Measurements from ENCODE around the gene PPIL6.

Gene PPIL6

GRCh38 chr6:109449064-109449794 is 8.8 kb upstream of the PPIL6 start:
- no peak for FAIRE-seq

- FAIRE-seq = no peak
These were observed 8.2 kb upstream of the PPIL6 start for GRCh38 chr6:109448615-109449014.

DNA sequence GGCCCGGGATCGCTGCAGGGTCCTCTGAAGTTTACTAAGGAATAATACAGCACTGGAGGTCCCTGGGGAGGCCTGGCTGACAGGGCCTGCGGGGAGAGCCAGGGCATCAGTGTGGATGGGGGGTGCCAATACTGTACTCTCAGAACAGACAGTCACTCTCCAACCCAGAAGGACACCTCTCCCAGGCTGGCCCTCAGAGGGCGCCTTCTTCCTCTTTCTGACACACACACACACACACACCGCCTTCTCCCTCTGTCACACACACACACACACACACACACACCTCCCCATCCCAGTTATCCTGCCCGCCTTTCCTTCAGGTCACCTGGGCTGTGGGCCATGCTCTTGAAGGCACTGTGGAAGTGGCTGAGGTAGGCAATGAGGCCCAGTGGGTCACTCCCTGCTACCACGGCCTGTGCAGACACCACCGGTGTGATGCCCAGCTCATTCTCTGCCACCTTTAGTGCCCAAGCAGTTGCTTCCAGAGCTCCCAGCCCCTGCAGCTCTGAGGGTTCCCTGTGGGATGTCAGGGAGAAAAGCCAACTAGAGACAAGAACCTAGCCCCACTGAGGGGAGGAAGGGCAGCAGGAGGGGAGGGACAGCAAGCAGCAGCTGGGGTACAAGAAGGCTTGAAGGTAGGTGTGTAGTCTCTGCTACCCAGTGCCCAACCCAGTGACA is 7.6 kb upstream of the PPIL6 start:
- FAIRE-seq = no peak

DNA sequence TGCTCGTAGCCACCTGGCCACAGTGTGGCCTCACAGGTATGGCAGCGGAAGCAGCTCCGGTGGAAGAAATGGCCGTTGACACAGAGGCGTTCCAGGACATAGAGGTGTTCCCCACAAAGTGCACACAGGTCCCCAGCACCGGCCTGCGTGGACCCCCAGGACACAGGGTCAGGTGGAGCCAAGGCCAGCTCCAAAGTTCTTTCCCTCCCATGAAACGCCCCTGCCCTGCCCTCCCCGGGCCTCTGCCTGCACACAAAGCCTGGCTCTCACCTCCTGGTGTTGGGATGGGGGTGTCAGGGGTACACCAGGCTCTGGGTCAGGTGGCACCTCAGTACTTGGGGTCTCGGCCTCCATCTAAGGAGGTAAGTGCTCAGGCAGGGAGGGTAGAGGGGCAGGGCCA is 6.7 kb upstream of the PPIL6 start:
- no peak for FAIRE-seq

- no peak for FAIRE-seq
These were observed 6.1 kb upstream of the PPIL6 start for GRCh38 chr6:109446541-109446940.

DNA sequence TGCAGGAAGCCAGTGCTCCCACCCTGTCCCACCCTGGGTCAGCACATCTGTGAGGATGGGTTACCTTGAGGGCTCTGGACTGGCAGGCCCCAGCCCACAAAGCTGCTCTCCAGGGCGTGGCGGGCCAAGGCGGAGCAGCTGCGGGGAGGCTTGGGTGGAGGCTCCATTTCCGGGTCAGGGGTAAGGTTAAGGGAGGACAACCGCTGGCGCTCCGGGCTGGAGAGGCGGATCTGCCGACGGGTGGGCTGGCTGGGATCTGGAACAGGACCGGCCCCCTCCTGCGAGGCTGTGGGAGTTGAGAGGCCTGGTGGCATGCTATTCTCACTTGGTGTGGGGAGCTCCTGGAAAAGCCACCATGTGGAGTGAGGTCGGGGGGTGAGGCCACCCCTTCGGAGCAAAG is 5.6 kb upstream of the PPIL6 start:
- no peak for FAIRE-seq

DNA sequence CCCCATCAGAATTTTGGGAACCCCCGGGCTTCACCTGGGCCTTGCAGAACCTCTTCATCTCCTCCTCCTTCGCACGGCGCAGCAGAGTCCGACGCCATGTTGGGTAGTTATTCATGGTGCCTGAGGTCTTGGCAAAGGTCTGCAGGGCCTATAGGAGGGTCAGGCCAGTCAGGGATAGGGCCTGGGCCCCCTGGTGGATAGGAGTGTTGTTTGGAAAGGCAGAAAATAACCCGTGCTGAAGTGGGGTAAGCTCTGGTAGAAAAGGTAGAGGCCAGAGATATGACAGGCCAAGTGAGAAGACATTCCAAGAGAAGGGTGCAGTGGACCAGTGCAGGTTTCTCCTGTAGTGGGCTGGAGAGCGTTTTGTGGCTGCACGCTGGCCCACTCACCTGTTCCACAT is 5.0 kb upstream of the PPIL6 start:
- no peak for FAIRE-seq

- no peak for FAIRE-seq
These were observed 3.1 kb upstream of the PPIL6 start for GRCh38 chr6:109443425-109443950.

DNA sequence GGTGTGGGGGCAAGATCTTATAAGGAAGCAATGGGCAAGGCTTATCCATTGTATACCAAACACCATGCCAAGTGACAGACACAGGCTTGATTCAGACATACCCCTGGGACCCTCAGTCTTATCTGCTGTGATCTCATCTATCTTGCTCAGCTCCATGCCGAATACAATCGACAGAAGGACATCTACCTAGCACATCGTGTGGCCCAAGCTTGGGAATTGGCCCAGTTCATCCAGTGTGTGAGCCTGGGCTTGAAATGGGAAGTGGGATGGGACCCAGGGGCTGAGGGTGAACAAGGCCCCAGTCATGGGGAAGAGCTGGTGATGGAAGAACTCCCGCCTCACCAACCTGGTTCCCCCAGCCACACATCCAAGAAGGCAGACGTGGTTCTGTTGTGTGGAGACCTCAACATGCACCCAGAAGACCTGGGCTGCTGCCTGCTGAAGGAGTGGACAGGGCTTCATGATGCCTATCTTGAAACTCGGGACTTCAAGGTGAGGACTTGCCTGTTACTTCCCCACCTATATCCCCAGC is 2.0 kb upstream of the PPIL6 start:
- FAIRE-seq = no peak

DNA sequence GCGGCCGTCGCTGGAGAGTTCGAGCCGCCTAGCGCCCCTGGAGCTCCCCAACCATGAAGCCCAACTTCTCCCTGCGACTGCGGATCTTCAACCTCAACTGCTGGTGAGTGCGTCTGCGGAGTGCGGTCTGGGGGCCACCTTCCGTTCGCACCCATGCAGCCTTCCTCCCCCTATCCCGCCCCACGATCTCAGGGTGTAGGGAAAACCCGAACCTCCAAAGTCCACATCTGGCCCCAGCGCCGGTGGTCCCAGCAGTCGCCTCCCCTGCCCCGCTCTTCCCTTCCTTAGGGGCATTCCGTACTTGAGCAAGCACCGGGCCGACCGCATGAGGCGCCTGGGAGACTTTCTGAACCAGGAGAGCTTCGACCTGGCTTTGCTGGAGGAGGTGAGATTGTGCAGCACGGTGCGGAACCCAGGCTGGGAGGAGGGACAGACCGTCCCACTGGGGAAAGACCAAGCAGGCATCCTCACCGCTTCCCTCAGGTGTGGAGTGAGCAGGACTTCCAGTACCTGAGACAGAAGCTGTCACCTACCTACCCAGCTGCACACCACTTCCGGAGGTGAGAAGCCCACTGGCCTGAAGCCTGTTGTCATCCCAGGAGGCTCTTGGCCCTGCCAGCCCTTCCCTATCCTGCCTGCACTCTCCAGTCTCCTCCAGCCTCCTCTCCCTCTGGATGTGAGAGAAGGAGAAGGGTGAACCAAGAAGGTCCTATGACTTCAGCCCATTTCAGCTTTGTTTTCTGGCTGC is 815 bp upstream of the PPIL6 start:
- no peak for FAIRE-seq

GRCh38 chr6:109436041-109436440 is 4.4 kb downstream of the PPIL6 start:
- no peak for FAIRE-seq

- FAIRE-seq = no peak
These were observed 6.0 kb downstream of the PPIL6 start for GRCh38 chr6:109434456-109434855.

GRCh38 chr6:109429496-109429895 is 10.9 kb downstream of the PPIL6 start:
- FAIRE-seq = no peak

GRCh38 chr6:109428889-109429477 is 11.4 kb downstream of the PPIL6 start:
- no peak for FAIRE-seq

- FAIRE-seq = no peak
These were observed 15.5 kb downstream of the PPIL6 start for GRCh38 chr6:109424946-109425345.

DNA sequence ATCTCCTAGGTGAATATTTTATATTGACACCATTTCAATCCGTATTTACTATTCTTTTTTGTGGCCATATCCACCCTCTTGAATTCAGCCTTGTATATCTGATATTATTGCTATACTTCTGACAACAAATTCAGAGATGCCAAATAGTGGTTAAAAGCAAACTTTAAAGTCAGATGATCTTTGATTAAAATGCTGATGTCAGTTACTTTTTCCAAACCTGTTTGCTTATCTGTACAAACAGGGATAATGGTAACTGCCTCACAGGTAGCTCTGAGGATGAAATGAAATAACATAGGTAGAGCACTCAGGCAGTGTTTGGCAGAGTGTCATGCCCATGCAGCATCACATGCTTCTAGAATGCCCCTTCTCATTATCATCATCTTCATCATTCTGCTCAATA is 19.2 kb downstream of the PPIL6 start:
- FAIRE-seq = no peak

GRCh38 chr6:109420751-109421150 is 19.7 kb downstream of the PPIL6 start:
- no peak for FAIRE-seq

DNA sequence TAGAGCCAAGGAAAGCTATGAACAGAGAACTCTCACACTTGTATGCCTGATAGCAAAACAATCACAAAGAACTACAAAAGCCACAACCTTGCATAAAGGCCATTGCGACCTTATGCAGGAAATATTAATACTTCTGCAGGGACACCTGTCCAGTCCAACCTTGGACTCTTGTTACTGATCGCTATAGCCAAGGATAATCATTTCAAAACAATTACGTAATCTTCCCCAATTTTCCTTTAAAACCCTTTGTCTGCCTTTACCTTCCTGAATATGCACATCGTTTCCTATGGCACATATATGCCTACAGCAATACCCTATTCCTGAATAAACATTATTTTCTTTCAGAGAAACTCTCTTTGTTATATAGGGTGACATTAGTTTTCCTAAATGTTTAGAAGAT is 22.8 kb downstream of the PPIL6 start:
- FAIRE-seq = no peak

- FAIRE-seq = no peak
These were observed 29.4 kb downstream of the PPIL6 start for GRCh38 chr6:109411034-109411433.

DNA sequence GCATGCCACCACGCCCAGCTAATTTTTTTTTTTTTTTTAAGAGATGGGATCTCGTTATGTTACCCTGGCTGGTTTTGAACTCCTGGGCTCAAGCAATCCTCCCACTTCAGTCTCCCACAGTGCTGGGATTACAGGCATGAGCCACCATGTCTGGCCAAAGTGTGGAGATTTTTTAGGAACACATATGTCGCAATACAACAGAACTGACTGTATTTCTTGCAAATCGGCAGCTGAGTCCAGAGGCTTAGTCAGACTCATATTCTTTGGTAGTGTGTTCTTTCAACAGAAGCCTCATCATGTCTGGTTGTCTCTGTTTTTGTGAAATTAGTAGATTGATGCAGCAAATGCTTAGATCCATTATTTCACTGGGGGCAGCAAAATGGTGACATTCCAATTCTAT is 34.2 kb downstream of the PPIL6 start:
- FAIRE-seq = no peak

- no peak for FAIRE-seq
These were observed 43.4 kb downstream of the PPIL6 start for GRCh38 chr6:109397020-109397419.

- FAIRE-seq = no peak
These were observed 44.2 kb downstream of the PPIL6 start for GRCh38 chr6:109396046-109396718.

Data from colon (tissue), 2 donors.